H1 (cell line): ENCODE data around the gene NRTN. TPM values are rescaled to one million over a fixed set of nuclear protein-coding genes. Genes with fewer than 3 reads are reported as not detected.

ENCODE experiments used
- POLR2AphosphoS5 ChIP-seq: IDR thresholded peaks from 2 replicates; pipeline ENCODE4 v1.6.1; 2011; ENCODE audit warnings: low read depth, low read length
- polyA plus RNA-seq, 7 experiments: library from polyadenylated mRNA; depleted of rRNA in 3 of 7; stranded (reverse) in 5 of 7; unstranded in 2 of 7; fragments of >200 nt in 5 of 7; fragments of 200-250 nt in 2 of 7; gene quantifications; 1 replicate in 5 of 7; 2 replicates in 1 of 7; 4 replicates in 1 of 7; pipeline versions ENCODE4 v1.2.1 to v1.2.3, GENCODE V29; 2011 to 2013; ENCODE audit warnings: missing spikeins in 2 of 7, mixed read lengths in 2 of 7
- total RNA-seq: library from RNA; stranded (reverse); fragmentation: NEBNext Ultra II Directional; extraction: Animal tissue kit (Norgen Biotek cat#: 25700); gene quantifications from 2 replicates; pipeline ENCODE4 v1.2.1, GENCODE V29; 2021

Gene NRTN
- total and polyA plus RNA-seq, 2 of the 8 experiments (the other 6 are each of a cell fraction or from before 2014, with no cell fraction given) = 3.9 to 5.3 TPM

- TF ChIP-seq POLR2AphosphoS5 = no peak
Observed at GRCh38 chr19:5809053-5809452, 4.2 kb downstream of the NRTN start (continued).
